ENCODE results near the gene SNX8.

The SNX8 gene

DNA sequence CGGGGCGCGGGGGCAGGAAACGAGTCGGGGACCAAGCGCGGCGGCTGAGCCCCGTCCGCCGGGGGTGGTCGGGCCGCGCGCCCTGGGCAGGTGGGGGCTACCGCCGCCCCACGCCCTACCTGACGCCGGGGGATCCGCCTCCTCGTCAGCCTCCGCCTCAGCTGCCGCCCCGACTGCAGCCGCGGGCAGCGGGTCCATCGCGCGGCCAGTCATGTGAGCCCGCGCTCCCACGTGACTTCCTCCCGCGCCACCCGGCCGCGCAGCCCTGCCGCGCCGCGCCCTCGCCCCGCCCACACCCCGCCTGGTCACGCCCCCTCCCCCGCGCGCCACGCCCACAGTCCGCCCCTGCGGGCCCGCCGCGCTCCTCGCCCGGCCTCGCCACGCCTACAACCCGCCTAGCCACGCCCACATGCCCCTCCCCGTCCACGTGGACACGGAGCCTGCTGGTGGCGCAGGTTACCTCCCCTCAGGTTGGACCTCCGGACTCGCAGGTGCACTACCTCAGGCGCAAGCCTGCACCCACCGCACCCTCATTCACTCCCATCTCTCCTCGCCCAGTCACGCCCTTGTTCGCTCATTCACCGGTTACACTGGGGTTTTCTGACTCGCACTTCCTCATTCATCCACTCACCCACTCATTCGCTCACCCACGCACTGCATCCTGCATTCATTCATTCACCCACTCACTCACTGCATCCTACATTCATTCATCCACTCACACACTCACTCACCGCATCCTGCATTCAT is at the start of gene SNX8:
Gene SNX8 (minus strand): TSS at position 233 of the 747 bp plus-strand sequence. CDS start 20 bp downstream, at position 213.
- TF ChIP-seq CTCF (IDR thresholded peaks at IDR 0.05; ENCODE audit: low read depth, low read length, missing control alignments), result no peak
- DNase-seq (ENCODE audit: extremely low read depth, low read depth), result no peak

DNA sequence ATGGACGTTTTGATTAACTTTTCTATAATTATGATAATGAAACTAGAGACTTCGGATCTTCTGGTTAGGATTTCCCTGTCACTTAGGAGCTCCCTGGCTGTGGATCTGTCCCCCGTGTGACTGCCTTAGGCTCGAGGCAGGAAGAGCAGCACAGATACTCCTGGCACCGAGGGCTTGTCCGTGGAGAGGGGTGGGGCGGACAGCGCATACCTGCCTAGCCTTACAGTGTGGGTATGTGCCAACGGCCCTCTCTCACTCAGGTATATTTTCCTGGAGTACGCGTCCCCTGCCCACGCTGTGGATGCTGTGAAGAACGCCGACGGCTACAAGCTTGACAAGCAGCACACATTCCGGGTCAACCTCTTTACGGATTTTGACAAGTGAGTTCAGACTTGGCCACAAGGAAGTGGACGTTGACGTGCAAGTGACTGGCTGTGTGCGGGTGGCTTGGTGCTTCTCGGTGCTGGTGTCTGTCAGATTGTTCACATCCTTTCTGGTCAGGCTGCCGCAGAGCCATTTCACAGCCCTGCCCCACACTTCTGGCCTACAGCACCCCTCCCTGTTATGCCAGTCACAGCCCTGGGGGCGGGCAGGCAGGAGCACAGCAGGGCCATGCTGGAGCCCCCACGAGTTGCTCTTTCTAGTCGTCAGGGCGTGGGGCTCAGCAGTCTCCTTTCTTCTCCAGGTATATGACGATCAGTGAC is 48.3 kb upstream of the SNX8 start:
- no peak for TF ChIP-seq CTCF (IDR thresholded peaks at IDR 0.05; ENCODE audit: low read depth, low read length, missing control alignments)
- no peak overlapping the region for H3K4me3 ChIP-seq (replicated peaks; ENCODE audit: low read depth, low read length)
- DNase-seq (ENCODE audit: extremely low read depth, low read depth), result no peak

More for the DNA sequence above, at the start of gene SNX8:
- peak within 1 kb of the TSS; percentile 86 for H3K4me3 ChIP-seq (replicated peaks; ENCODE audit: low read depth, low read length)

DNA sequence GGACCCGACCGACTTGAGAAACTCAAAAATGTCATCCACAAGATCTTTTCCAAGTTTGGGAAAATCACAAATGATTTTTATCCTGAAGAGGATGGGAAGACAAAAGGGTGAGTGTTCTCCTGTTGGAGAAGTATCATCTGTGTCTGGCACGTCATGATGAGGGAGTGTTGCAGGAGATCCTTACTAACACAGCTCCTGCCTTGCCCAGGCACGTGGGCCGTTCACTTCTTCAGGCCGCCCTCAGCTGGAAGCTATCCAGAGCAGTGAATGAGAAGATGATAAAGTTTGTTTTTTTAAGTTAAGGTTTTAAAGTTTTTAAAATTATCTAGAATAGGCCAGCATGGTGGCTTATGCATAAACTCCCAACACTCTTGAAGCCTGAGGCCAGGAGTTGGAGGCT is 46.6 kb upstream of the SNX8 start:
- no peak overlapping the region for H3K4me3 ChIP-seq (replicated peaks; ENCODE audit: low read depth, low read length)
- no peak for TF ChIP-seq CTCF (IDR thresholded peaks at IDR 0.05; ENCODE audit: low read depth, low read length, missing control alignments)
- DNase-seq (ENCODE audit: extremely low read depth, low read depth), result no peak

- H3K4me3 ChIP-seq (replicated peaks; ENCODE audit: low read depth, low read length), result no peak overlapping the region
- DNase-seq (ENCODE audit: extremely low read depth, low read depth), result no peak
- no peak for TF ChIP-seq CTCF (IDR thresholded peaks at IDR 0.05; ENCODE audit: low read depth, low read length, missing control alignments)
Observed at GRCh38 chr7:2359610-2360009, 45.4 kb upstream of the SNX8 start.

GRCh38 chr7:2358968-2359527 is 44.8 kb upstream of the SNX8 start:
- H3K4me3 ChIP-seq (replicated peaks; ENCODE audit: low read depth, low read length), result no peak overlapping the region
- no peak for DNase-seq (ENCODE audit: extremely low read depth, low read depth)
- no peak for TF ChIP-seq CTCF (IDR thresholded peaks at IDR 0.05; ENCODE audit: low read depth, low read length, missing control alignments)

DNA sequence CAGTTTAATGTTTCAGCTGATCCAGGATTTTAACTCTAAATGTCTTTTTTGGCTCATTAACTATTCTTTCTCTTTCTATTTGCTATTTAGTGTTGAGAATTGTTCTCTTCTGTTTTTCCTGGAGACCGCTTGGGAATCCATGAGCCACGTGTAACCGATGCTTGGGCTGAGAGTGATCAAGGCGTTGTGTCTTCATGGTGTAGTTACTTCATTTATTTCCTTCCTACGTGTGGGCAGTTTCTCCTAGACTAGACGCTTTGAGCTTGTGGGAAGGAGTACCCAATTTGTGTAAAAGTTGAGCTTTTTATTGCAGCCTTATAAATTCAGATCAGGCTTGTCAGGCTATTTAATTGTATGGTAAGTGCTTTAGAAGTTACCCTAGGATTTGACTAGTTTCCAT is 43.3 kb upstream of the SNX8 start:
- no peak for TF ChIP-seq CTCF (IDR thresholded peaks at IDR 0.05; ENCODE audit: low read depth, low read length, missing control alignments)
- no peak for DNase-seq (ENCODE audit: extremely low read depth, low read depth)
- H3K4me3 ChIP-seq (replicated peaks; ENCODE audit: low read depth, low read length), result peak overlapping the region; percentile 98

Measured in HFF-Myc (cell line).